Measurements from ENCODE around the gene CLDN14. TPM values are rescaled to one million over a fixed set of nuclear protein-coding genes. Genes with fewer than 3 reads are reported as not detected.

Gene CLDN14
- total and polyA plus RNA-seq, 2 experiments from 2014 or later, result not detected

DNA sequence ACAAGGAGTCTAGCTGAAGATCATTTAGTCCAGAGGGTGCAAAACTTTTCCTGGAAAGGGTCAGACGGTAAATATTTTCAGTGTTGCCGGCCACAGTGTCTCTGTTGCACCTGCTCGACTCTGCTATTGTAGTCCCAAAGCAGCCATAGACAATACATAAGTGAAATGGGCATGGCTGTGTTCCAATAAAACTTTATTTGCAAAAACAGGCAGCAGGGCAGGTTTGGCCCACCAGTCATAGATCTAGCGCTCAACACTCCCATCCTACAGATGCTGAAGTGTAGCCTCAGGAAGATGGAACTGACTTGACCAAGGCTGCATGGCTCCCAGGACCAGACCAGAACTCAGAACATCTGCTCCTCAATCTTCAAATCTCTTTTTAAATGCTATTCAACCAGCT is 46.2 kb upstream of the CLDN14 start:
- TF ChIP-seq, protein P1, sequence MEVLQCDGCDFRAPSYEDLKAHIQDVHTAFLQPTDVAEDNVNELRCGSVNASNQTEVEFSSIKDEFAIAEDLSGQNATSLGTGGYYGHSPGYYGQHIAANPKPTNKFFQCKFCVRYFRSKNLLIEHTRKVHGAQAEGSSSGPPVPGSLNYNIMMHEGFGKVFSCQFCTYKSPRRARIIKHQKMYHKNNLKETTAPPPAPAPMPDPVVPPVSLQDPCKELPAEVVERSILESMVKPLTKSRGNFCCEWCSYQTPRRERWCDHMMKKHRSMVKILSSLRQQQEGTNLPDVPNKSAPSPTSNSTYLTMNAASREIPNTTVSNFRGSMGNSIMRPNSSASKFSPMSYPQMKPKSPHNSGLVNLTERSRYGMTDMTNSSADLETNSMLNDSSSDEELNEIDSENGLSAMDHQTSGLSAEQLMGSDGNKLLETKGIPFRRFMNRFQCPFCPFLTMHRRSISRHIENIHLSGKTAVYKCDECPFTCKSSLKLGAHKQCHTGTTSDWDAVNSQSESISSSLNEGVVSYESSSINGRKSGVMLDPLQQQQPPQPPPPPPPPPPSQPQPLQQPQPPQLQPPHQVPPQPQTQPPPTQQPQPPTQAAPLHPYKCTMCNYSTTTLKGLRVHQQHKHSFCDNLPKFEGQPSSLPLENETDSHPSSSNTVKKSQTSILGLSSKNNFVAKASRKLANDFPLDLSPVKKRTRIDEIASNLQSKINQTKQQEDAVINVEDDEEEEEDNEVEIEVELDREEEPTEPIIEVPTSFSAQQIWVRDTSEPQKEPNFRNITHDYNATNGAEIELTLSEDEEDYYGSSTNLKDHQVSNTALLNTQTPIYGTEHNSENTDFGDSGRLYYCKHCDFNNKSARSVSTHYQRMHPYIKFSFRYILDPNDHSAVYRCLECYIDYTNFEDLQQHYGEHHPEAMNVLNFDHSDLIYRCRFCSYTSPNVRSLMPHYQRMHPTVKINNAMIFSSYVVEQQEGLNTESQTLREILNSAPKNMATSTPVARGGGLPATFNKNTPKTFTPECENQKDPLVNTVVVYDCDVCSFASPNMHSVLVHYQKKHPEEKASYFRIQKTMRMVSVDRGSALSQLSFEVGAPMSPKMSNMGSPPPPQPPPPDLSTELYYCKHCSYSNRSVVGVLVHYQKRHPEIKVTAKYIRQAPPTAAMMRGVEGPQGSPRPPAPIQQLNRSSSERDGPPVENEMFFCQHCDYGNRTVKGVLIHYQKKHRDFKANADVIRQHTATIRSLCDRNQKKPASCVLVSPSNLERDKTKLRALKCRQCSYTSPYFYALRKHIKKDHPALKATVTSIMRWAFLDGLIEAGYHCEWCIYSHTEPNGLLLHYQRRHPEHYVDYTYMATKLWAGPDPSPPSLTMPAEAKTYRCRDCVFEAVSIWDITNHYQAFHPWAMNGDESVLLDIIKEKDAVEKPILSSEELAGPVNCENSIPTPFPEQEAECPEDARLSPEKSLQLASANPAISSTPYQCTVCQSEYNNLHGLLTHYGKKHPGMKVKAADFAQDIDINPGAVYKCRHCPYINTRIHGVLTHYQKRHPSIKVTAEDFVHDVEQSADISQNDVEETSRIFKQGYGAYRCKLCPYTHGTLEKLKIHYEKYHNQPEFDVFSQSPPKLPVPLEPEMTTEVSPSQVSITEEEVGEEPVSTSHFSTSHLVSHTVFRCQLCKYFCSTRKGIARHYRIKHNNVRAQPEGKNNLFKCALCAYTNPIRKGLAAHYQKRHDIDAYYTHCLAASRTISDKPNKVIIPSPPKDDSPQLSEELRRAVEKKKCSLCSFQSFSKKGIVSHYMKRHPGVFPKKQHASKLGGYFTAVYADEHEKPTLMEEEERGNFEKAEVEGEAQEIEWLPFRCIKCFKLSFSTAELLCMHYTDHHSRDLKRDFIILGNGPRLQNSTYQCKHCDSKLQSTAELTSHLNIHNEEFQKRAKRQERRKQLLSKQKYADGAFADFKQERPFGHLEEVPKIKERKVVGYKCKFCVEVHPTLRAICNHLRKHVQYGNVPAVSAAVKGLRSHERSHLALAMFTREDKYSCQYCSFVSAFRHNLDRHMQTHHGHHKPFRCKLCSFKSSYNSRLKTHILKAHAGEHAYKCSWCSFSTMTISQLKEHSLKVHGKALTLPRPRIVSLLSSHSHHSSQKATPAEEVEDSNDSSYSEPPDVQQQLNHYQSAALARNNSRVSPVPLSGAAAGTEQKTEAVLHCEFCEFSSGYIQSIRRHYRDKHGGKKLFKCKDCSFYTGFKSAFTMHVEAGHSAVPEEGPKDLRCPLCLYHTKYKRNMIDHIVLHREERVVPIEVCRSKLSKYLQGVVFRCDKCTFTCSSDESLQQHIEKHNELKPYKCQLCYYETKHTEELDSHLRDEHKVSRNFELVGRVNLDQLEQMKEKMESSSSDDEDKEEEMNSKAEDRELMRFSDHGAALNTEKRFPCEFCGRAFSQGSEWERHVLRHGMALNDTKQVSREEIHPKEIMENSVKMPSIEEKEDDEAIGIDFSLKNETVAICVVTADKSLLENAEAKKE (CRISPR knock-in tag; IDR thresholded peaks at IDR 0.05), result no peak
- TF ChIP-seq STAT1 (IDR thresholded peaks at IDR 0.05; ENCODE audit: unreplicated experiment), result no peak
- no peak for TF ChIP-seq JUNB (IDR thresholded peaks at IDR 0.05; ENCODE audit: unreplicated experiment)
- no peak for TF ChIP-seq ZNF114 (CRISPR knock-in tag; IDR thresholded peaks at IDR 0.05)
- no peak for TF ChIP-seq ZNF331 (CRISPR knock-in tag; IDR thresholded peaks at IDR 0.05; ENCODE audit: low read depth)
- no peak for TF ChIP-seq POLR2AphosphoS5 (IDR thresholded peaks at IDR 0.05; ENCODE audit: low read depth)
- no peak for TF ChIP-seq NANOG (IDR thresholded peaks at IDR 0.05; ENCODE audit: borderline replicate concordance)
- TF ChIP-seq, protein P2, sequence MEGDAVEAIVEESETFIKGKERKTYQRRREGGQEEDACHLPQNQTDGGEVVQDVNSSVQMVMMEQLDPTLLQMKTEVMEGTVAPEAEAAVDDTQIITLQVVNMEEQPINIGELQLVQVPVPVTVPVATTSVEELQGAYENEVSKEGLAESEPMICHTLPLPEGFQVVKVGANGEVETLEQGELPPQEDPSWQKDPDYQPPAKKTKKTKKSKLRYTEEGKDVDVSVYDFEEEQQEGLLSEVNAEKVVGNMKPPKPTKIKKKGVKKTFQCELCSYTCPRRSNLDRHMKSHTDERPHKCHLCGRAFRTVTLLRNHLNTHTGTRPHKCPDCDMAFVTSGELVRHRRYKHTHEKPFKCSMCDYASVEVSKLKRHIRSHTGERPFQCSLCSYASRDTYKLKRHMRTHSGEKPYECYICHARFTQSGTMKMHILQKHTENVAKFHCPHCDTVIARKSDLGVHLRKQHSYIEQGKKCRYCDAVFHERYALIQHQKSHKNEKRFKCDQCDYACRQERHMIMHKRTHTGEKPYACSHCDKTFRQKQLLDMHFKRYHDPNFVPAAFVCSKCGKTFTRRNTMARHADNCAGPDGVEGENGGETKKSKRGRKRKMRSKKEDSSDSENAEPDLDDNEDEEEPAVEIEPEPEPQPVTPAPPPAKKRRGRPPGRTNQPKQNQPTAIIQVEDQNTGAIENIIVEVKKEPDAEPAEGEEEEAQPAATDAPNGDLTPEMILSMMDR (conservative IDR thresholded peaks at IDR 0.05; ENCODE audit: low read depth in 2 of 2), result no peak
- no peak for TF ChIP-seq EZH2 (IDR thresholded peaks at IDR 0.05; ENCODE audit: low read depth, unreplicated experiment)
- TF ChIP-seq, protein P3, sequence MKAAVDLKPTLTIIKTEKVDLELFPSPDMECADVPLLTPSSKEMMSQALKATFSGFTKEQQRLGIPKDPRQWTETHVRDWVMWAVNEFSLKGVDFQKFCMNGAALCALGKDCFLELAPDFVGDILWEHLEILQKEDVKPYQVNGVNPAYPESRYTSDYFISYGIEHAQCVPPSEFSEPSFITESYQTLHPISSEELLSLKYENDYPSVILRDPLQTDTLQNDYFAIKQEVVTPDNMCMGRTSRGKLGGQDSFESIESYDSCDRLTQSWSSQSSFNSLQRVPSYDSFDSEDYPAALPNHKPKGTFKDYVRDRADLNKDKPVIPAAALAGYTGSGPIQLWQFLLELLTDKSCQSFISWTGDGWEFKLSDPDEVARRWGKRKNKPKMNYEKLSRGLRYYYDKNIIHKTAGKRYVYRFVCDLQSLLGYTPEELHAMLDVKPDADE (IDR thresholded peaks at IDR 0.05), result no peak
- Histone ChIP-seq H3K27me3 (ENCODE audit: insufficient read depth) (no peaks in the 10 kb centered on the region), H3K4me2 (no peak overlapping the region), H3K79me2 (replicated peaks; ENCODE audit: insufficient read depth) (no peaks in the 10 kb centered on the region), H3K4me1 (ENCODE audit: insufficient read depth) (no peaks in the 10 kb centered on the region), H3K27ac (ENCODE audit: low read depth) (no peak overlapping the region), H3K4me3 (no peak overlapping the region), H2AFZ (no peak overlapping the region), H3F3A (replicated peaks; ENCODE audit: low read depth) (no peaks in the 10 kb centered on the region), H4K20me1 (replicated peaks; ENCODE audit: insufficient read depth) (no peaks in the 10 kb centered on the region), H3K36me3 (ENCODE audit: insufficient read depth) (no peaks in the 10 kb centered on the region), H3K9me2 (ENCODE audit: insufficient read depth) (no peaks in the 10 kb centered on the region; the same call in 1 of the 2 replicates)
- DNase-seq (ENCODE audit: low spot score), result no peak
- H3K9me3 Mint-ChIP-seq, result no peaks in the 10 kb centered on the region; the same call in 2 of the 3 replicates
- no peak for ATAC-seq
- H3K27me3 Mint-ChIP-seq (ENCODE audit: insufficient read depth, low read depth, poor library complexity), result peaks cover 3% of the 10 kb centered on the region
- no peaks in the 10 kb centered on the region for H3K4me1 Mint-ChIP-seq
- no peak overlapping the region for H3K4me3 Mint-ChIP-seq
- no peaks in the 10 kb centered on the region for H3K36me3 Mint-ChIP-seq (ENCODE audit: low read depth)
- no peak overlapping the region for H3K27ac Mint-ChIP-seq
